Left colon (tissue), 2 donors: ENCODE data around the gene CDYL. TPM values are rescaled to one million over a fixed set of nuclear protein-coding genes. Genes with fewer than 3 reads are reported as not detected.
A peak's percentile ranks its signal among the peaks of the same experiment; 100 is the strongest.
"Not testable (repeated sequence)": the region's sequence is repeated elsewhere in the genome, so short reads cannot be mapped to it uniquely, and the experiment has no call there.

Experiments used
- ATAC-seq: fragments of 200-7000 bp; cut with Tn5 transposase; one replicate; pipeline ENCODE4 v1.9.1; 2020; ENCODE audit warnings: mild to moderate bottlenecking, moderate library complexity
- DNase-seq, 2 donors: peaks; one replicate each; pipeline ENCODE4 v3.0.0-alpha.2; 2020
- intact Hi-C, 2 donors: fragments of 100-400 bp; cut with DNase I in 1 of 2; cut with micrococcal nuclease in 1 of 2; formaldehyde crosslinking; loops; one replicate each; pipeline versions ENCODE4 v1.11.2 to v1.14.0; 2022; cut with DNase I, micrococcal nuclease
- total RNA-seq, 2 donors: library from RNA; stranded (reverse); fragmentation: NEBNext Ultra II Directional; extraction: Animal tissue kit (Norgen Biotek cat#: 25700); gene quantifications; one replicate each; pipeline ENCODE4 v1.2.1, GENCODE V29; 2021
- donor health status: DM: no; HTN: no; CAD: no.
- donor health status: DM: yes; HTN: yes; CAD: no.

The CDYL gene
- total RNA-seq, 2 donors from 2014 or later = 56.7 to 56.8 TPM

GRCh38 chr6:4818272-4818938, 42.2 kb downstream of the CDYL start:
- ATAC-seq (no peak), DNase-seq (no peak)
- intact Hi-C loops = no loop called here

GRCh38 chr6:4819706-4820283, 43.6 kb downstream of the CDYL start:
- intact Hi-C loops = no loop called here
- DNase-seq = no peak
- ATAC-seq = peak; percentile 8

- DNase-seq (no peak), ATAC-seq (no peak)
- intact Hi-C loops = no loop called here
These were observed 44.6 kb downstream of the CDYL start for GRCh38 chr6:4820704-4821276.

GRCh38 chr6:4822476-4822875, 46.3 kb downstream of the CDYL start:
- DNase-seq (no peak), ATAC-seq (no peak)
- intact Hi-C loops = no loop called here

GRCh38 chr6:4828187-4828698, 52.0 kb downstream of the CDYL start:
- DNase-seq = no peak
- no peak for ATAC-seq

GRCh38 chr6:4829089-4829488, 52.9 kb downstream of the CDYL start:
- no peak for DNase-seq
- no peak for ATAC-seq
- intact Hi-C loops = no loop called here

More at GRCh38 chr6:4828187-4828698, 52.0 kb downstream of the CDYL start:
- intact Hi-C loops = no loop called here

GRCh38 chr6:4835540-4835939, 59.3 kb downstream of the CDYL start:
- ATAC-seq, DNase-seq, intact Hi-C loops: not testable (repeated sequence)

GRCh38 chr6:4840169-4840568, 64.0 kb downstream of the CDYL start:
- DNase-seq = no peak
- no peak for ATAC-seq
- intact Hi-C loops = no loop called here

GRCh38 chr6:4844108-4844507, 67.9 kb downstream of the CDYL start:
- intact Hi-C loops = no loop called here
- DNase-seq (no peak), ATAC-seq (no peak)

GRCh38 chr6:4846387-4846786, 70.2 kb downstream of the CDYL start:
- ATAC-seq (peak; percentile 91), DNase-seq (no peak)
- intact Hi-C loops = no loop called here

GRCh38 chr6:4848382-4849068, 72.3 kb downstream of the CDYL start:
- intact Hi-C loops = no loop called here
- ATAC-seq = peak; percentile 26
- DNase-seq = peak in 1 of 2 donors; percentile 32

- ATAC-seq (no peak), DNase-seq (no peak)
- intact Hi-C loops = no loop called here
These were observed 73.2 kb downstream of the CDYL start for GRCh38 chr6:4849226-4850022.

GRCh38 chr6:4851035-4851434, 74.8 kb downstream of the CDYL start:
- DNase-seq (no peak), ATAC-seq (no peak)
- intact Hi-C loops = no loop called here

- ATAC-seq, DNase-seq, intact Hi-C loops: not testable (repeated sequence)
These were observed 76.0 kb downstream of the CDYL start for GRCh38 chr6:4852186-4852585.

- ATAC-seq = peak; percentile 60
- intact Hi-C loops = no loop called here
These were observed 76.7 kb downstream of the CDYL start for GRCh38 chr6:4852938-4853337.

GRCh38 chr6:4853349-4853748, 77.1 kb downstream of the CDYL start:
- intact Hi-C loops = no loop called here
- ATAC-seq = no peak
- no peak for DNase-seq

More at GRCh38 chr6:4852938-4853337, 76.7 kb downstream of the CDYL start:
- no peak for DNase-seq

- no peak for DNase-seq
These were observed 77.7 kb downstream of the CDYL start for GRCh38 chr6:4853782-4854511.

GRCh38 chr6:4856785-4857184, 80.6 kb downstream of the CDYL start:
- intact Hi-C loops = no loop called here
- no peak for ATAC-seq
- DNase-seq = no peak

More at GRCh38 chr6:4853782-4854511, 77.7 kb downstream of the CDYL start:
- intact Hi-C loops = no loop called here
- ATAC-seq = peak; percentile 57
